Epithelial cell of proximal tubule (primary cell): ENCODE measurements around the gene HDAC4. TPM values are rescaled to one million over a fixed set of nuclear protein-coding genes. Genes with fewer than 3 reads are reported as not detected.
"Not testable (repeated sequence)": the region's sequence is repeated elsewhere in the genome, so short reads cannot be mapped to it uniquely, and the experiment has no call there.

Experiments used
- DNase-seq: peaks from one replicate; pipeline ENCODE4 v3.0.0-alpha.2; 2011; ENCODE audit warnings: low read depth
- H3K4me3 ChIP-seq: 2 replicates; pipeline ENCODE4 v1.5.1; 2011; ENCODE audit warnings: low read depth, mild to moderate bottlenecking, low read length
- total RNA-seq: library from RNA; depleted of rRNA; stranded (reverse); fragments of >200 nt; gene quantifications from 2 replicates; pipeline ENCODE4 v1.2.3, GENCODE V29; 2015
- TF ChIP-seq, protein P1 (sequence below): conservative IDR thresholded peaks from 2 replicates; pipeline ENCODE4 v1.5.1; 2012; ENCODE audit warnings: low read depth, mild to moderate bottlenecking, low read length

HDAC4 gene
- total RNA-seq, 1 donor from 2014 or later: 23.2 TPM

DNA sequence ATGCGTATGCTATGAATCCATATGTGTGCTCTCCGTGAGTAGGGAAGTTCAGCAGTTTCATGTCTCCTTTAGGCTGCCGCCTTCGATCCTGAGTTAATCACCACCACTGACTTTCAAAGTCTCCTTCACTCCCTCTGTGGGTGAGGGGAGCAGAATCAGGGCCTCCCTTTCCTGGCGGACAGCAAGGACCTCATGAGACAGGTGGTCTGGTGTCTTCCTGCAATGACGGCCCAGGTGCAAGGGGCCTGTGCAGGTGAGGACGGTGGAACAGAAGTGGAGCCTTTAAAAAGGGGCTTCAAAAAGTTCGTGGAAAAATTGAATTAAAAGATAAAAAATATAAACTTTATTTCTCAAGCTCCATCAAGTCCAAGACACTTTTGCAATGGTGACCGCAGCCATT lies 330.4 kb downstream of the HDAC4 start:
- no peak overlapping the region for H3K4me3 ChIP-seq
- DNase-seq: no peak
- TF ChIP-seq, protein P1, sequence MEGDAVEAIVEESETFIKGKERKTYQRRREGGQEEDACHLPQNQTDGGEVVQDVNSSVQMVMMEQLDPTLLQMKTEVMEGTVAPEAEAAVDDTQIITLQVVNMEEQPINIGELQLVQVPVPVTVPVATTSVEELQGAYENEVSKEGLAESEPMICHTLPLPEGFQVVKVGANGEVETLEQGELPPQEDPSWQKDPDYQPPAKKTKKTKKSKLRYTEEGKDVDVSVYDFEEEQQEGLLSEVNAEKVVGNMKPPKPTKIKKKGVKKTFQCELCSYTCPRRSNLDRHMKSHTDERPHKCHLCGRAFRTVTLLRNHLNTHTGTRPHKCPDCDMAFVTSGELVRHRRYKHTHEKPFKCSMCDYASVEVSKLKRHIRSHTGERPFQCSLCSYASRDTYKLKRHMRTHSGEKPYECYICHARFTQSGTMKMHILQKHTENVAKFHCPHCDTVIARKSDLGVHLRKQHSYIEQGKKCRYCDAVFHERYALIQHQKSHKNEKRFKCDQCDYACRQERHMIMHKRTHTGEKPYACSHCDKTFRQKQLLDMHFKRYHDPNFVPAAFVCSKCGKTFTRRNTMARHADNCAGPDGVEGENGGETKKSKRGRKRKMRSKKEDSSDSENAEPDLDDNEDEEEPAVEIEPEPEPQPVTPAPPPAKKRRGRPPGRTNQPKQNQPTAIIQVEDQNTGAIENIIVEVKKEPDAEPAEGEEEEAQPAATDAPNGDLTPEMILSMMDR: no peak

- H3K4me3 ChIP-seq, DNase-seq: not testable (repeated sequence)
These were observed 331.2 kb downstream of the HDAC4 start for GRCh38 chr2:239069362-239070333.

DNA sequence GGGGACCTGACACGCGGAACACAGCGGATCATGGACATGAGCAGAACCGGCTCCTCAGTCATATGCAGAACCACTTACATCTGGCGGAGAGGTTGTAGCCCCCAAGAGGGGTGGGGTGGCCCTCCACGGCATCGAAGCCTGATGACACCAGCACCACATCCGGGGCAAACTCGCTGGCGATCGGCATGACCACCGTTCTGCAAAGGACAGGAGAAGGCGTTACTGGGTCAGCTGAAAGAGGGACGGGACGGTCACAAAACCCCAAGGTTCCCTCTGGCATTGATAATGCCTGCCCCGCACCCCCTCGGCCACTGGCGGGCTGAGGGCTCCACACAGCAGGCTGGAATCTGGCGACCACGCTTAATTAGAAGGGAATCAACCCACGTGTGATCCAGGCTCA lies 332.4 kb downstream of the HDAC4 start:
- TF ChIP-seq, protein P1: no peak
- no peak overlapping the region for H3K4me3 ChIP-seq
- DNase-seq: no peak

GRCh38 chr2:239067196-239067865 lies 333.5 kb downstream of the HDAC4 start:
- TF ChIP-seq, protein P1: no peak
- no peak for DNase-seq
- no peak overlapping the region for H3K4me3 ChIP-seq

DNA sequence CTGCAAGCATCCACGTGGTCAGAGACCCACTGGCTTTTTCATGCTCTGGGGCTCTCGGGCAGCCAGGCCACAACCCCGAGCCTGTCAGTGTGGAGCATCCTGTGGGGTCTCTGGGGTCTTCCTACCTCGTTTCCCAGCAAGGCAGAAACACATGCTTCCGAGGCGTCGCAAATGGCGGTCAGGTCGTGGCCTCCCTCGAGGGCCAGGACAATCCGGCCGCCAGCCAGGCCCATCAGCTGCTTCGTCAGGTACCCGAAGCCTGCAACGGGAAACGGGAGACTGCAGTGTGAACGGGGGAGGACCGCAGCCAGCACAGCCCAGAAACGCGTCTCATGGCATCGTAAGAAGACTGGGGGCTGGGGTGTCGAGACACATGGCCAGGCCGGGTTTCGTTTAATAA lies 334.2 kb downstream of the HDAC4 start:
- H3K4me3 ChIP-seq: no peak overlapping the region
- TF ChIP-seq, protein P1: no peak
- DNase-seq: no peak

DNA sequence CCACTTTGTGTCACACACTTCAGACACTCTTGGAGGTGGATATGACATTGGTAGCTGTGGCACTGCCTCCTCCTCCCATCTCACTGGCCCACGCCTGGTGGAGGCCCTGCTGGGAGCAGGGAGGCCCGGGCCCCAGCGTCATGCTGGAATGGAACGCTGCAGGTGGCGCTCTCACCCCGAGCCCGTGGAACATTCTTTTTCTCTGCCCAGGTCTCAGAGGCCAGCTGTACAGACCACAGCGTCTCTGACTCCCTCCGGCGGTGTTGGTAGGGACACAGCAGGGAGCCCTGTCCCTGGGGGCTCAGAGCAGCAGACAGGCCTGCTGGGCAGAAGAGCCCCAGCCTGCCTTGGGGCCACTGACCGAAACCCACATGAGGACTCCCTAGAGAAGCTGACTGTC lies 334.9 kb downstream of the HDAC4 start:
- no peak for DNase-seq

GRCh38 chr2:239065537-239065936 lies 335.3 kb downstream of the HDAC4 start:
- DNase-seq: no peak
- no peak overlapping the region for H3K4me3 ChIP-seq
- TF ChIP-seq, protein P1: no peak

More for the DNA sequence above, 334.9 kb downstream of the HDAC4 start:
- no peak overlapping the region for H3K4me3 ChIP-seq
- TF ChIP-seq, protein P1: no peak
